K562 (cell line): ENCODE measurements around the gene KRT33B. TPM values are rescaled to one million over a fixed set of nuclear protein-coding genes. Genes with fewer than 3 reads are reported as not detected.

Experiments
- ATAC-seq: fragments of 200-7000 bp; cut with Tn5 transposase; 3 replicates; pipeline ENCODE4 v1.9.1; 2020; ENCODE audit warnings: moderate library complexity
- BruUV-seq: library from RNA; stranded (reverse); fragments of 400-500 nt; replicated peaks from 2 replicates; lab custom pipeline; 2021; lab: Mats Ljungman, UMichigan
- CTCF ChIA-PET: fragments of 300-600 bp; formaldehyde crosslinking; extraction: SDS; loops from one replicate; lab custom pipeline; 2021; ENCODE audit warnings: low intra/inter-chr PET ratio; lab: Yijun Ruan, JAX
- POLR2A ChIA-PET: fragments of 300-600, 350-650 bp; sonication (Branson Sonifier 250); formaldehyde crosslinking; extraction: SDS; loops from one replicate; lab custom pipeline; 2021; ENCODE audit warnings: antibody characterized with exemption, inconsistent platforms; lab: Yijun Ruan, JAX
- DNase-seq, 4 experiments: peaks; one replicate each; pipeline versions ENCODE4 v3.0.0 to v3.0.0-alpha.2; 2011 to 2018; ENCODE audit warnings: low spot score in 3 of 4, mixed read lengths in 3 of 4; ENCODE audit errors: extremely low read depth in 1 of 4
- FAIRE-seq: peaks from 2 replicates; lab custom pipeline; 2011; peaks lifted over from hg19 to GRCh38; lab: Jason Lieb, UNC
- H2AFZ ChIP-seq: 2 replicates; pipeline ENCODE4 v1.6.0; 2011; ENCODE audit warnings: low read depth, low read length, control low read depth, inconsistent platforms
- H3K27ac ChIP-seq: fragments of 200-600 bp; 3 replicates; pipeline ENCODE4 v1.8.0; 2011; ENCODE audit warnings: low read depth, mild to moderate bottlenecking, control low read depth, inconsistent platforms, low read length, moderate library complexity, mixed read lengths; ENCODE audit errors: extremely low read depth
- H3K27me3 ChIP-seq, 2 experiments: fragments of 300-600 bp in 1 of 2; 2 replicates in 1 of 2; 3 replicates in 1 of 2; pipeline versions ENCODE4 v1.6.0 to v1.8.0; 2011; ENCODE audit warnings: inconsistent platforms in 2 of 2, low read length in 2 of 2, mild to moderate bottlenecking in 1 of 2, mixed read lengths in 1 of 2, moderate library complexity in 1 of 2; ENCODE audit not compliant: control insufficient read depth in 2 of 2, insufficient read depth in 2 of 2
- H3K36me3 ChIP-seq: fragments of 300-600 bp; 3 replicates; pipeline ENCODE4 v1.8.0; 2011; ENCODE audit warnings: mild to moderate bottlenecking, low read length, inconsistent platforms; ENCODE audit not compliant: control insufficient read depth, insufficient read depth
- H3K4me1 ChIP-seq, 2 experiments: fragments of 200-600 bp in 1 of 2; replicated peaks in 1 of 2; 2 replicates in 1 of 2; 3 replicates in 1 of 2; pipeline versions ENCODE4 v1.5.1 to v1.8.0; 2011; ENCODE audit warnings: inconsistent platforms in 2 of 2, low read length in 2 of 2, mild to moderate bottlenecking in 1 of 2, mixed read lengths in 1 of 2, moderate library complexity in 1 of 2; ENCODE audit not compliant: control insufficient read depth in 2 of 2, insufficient read depth in 2 of 2
- H3K4me2 ChIP-seq: 2 replicates; pipeline ENCODE4 v1.6.1; 2011; ENCODE audit warnings: low read length, control low read depth, inconsistent platforms, mixed read lengths; ENCODE audit not compliant: insufficient read depth
- H3K4me3 ChIP-seq: fragments of 200-600 bp; sonication (generic), shearing (Covaris generic); 2 replicates; pipeline ENCODE4 v1.5.1; 2016; ENCODE audit warnings: control low read depth, inconsistent platforms
- H3K79me2 ChIP-seq: fragments of 200-600 bp; 3 replicates; pipeline ENCODE4 v1.8.0; 2011; ENCODE audit warnings: low read length, inconsistent platforms; ENCODE audit not compliant: control insufficient read depth, insufficient read depth
- H3K9ac ChIP-seq, 2 experiments: 2 replicates each; pipeline versions ENCODE4 v1.6.0 to v1.6.1; 2011; ENCODE audit warnings: low read depth in 2 of 2, low read length in 2 of 2, control low read depth in 1 of 2, inconsistent platforms in 1 of 2, mild to moderate bottlenecking in 1 of 2, mixed read lengths in 1 of 2; ENCODE audit not compliant: insufficient read depth in 1 of 2
- H3K9me1 ChIP-seq: one replicate; pipeline ENCODE4 v1.6.0; 2011; ENCODE audit warnings: inconsistent platforms, mild to moderate bottlenecking, low read length, moderate library complexity; ENCODE audit not compliant: control insufficient read depth, insufficient read depth
- H3K9me3 ChIP-seq: replicated peaks from 2 replicates; pipeline ENCODE4 v1.5.1; 2011; ENCODE audit warnings: low read depth, low read length, inconsistent platforms; ENCODE audit not compliant: control insufficient read depth, insufficient read depth
- H4K20me1 ChIP-seq: replicated peaks from 2 replicates; pipeline ENCODE4 v1.6.1; 2011; ENCODE audit warnings: low read length, inconsistent platforms, mixed read lengths; ENCODE audit not compliant: control insufficient read depth, insufficient read depth
- CHD2 ChIP-seq: IDR thresholded peaks from 2 replicates; pipeline ENCODE4 v1.6.1; 2011; ENCODE audit warnings: low read depth, low read length
- CREM ChIP-seq: IDR thresholded peaks from 2 replicates; pipeline ENCODE4 v1.6.1; 2014; ENCODE audit warnings: antibody characterized with exemption, low read depth
- HDGF ChIP-seq: fragments of 450-650 bp; IDR thresholded peaks from 2 replicates; pipeline ENCODE4 v1.6.1; 2016
- HOXB6 ChIP-seq: fragments of 250-450 bp; sonication (Bioruptor Pico); IDR thresholded peaks from 2 replicates; pipeline ENCODE4 v1.5.1; 2022; ENCODE audit warnings: mild to moderate bottlenecking, borderline replicate concordance
- ILF3 ChIP-seq: fragments of 450-650 bp; IDR thresholded peaks from 2 replicates; pipeline ENCODE4 v1.6.1; 2018; ENCODE audit warnings: antibody characterized with exemption, mild to moderate bottlenecking, moderate library complexity, borderline replicate concordance
- MBD2 ChIP-seq: sonication (generic); IDR thresholded peaks from 2 replicates; pipeline ENCODE4 v1.6.1; 2016; ENCODE audit warnings: low read depth, borderline replicate concordance
- RBM39 ChIP-seq: fragments of 200-400 bp; formaldehyde crosslinking; optimal IDR thresholded peaks from 2 replicates; pipeline ENCODE3; 2018; ENCODE audit warnings: low read depth, low read length
- TAF7 ChIP-seq: fragments of 450-650 bp; IDR thresholded peaks from 2 replicates; pipeline ENCODE4 v1.6.1; 2016; ENCODE audit warnings: missing genetic modification characterization, missing compliant biosample characterization
- ZNF212 ChIP-seq: fragments of 450-650 bp; formaldehyde crosslinking; IDR thresholded peaks from 2 replicates; pipeline ENCODE4 v1.4.0; 2020; ENCODE audit warnings: mild to moderate bottlenecking
- ZNF347 ChIP-seq: fragments of 450-650 bp; formaldehyde crosslinking; IDR thresholded peaks from 2 replicates; pipeline ENCODE4 v1.4.0; 2020; ENCODE audit warnings: low read depth, mild to moderate bottlenecking, moderate library complexity
- ZNF431 ChIP-seq: sonication (generic); formaldehyde crosslinking; IDR thresholded peaks from 2 replicates; pipeline ENCODE4 v1.8.0; 2022; ENCODE audit warnings: mild to moderate bottlenecking, missing genetic modification reagents
- WGBS: fragments of 100-300 bp; shearing (Covaris generic); methylation state at CpG from one replicate; pipeline ENCODE4 v1.1.6; 2016; ENCODE audit warnings: low coverage, mixed read lengths; ENCODE audit not compliant: insufficient coverage; ENCODE audit errors: missing lambda C conversion rate; 5-methylcytosine and 5-hydroxymethylcytosine counted together
- in situ Hi-C: fragments of 300-500 bp; cut with MboI; formaldehyde crosslinking; loops from 4 replicates; pipeline ENCODE4 v1.15.0; 2018; ENCODE audit warnings: inconsistent platforms, mixed read lengths
- intact Hi-C: fragments of 100-400 bp; cut with micrococcal nuclease; formaldehyde crosslinking; loops from 2 replicates; pipeline ENCODE4 v1.14.2; 2022
- polyA plus RNA-seq, 8 experiments: library from polyadenylated mRNA; depleted of rRNA in 4 of 8; stranded (reverse) in 5 of 8; unstranded in 3 of 8; fragments of >200 nt; fragmentation: Nextera tagmentation in 2 of 8; fragmentation: Illumina TruSeq in 1 of 8; extraction: Ambion mirVana in 2 of 8; extraction: Trizol in 1 of 8; gene quantifications; 2 replicates each; pipeline versions ENCODE4 v1.2.1 to v1.2.3, GENCODE V29; 2011 to 2014; ENCODE audit warnings: inconsistent platforms in 1 of 8, missing spikeins in 1 of 8
- total RNA-seq, 7 experiments: library from RNA; depleted of rRNA in 6 of 7; stranded (reverse); fragments of >200 nt in 6 of 7; fragmentation: Illumina TruSeq in 2 of 7; extraction: Trizol in 2 of 7; gene quantifications; 2 replicates each; pipeline versions ENCODE4 v1.2.1 to v1.2.3, GENCODE V29; 2011 to 2021; ENCODE audit warnings: low replicate concordance in 1 of 7
- TF ChIP-seq, protein P1 (sequence below): sonication (generic); formaldehyde crosslinking; IDR thresholded peaks from 2 replicates; pipeline ENCODE4 v1.9.0; 2022; ENCODE audit warnings: mild to moderate bottlenecking, missing genetic modification reagents
- TF ChIP-seq, protein P2 (sequence below): IDR thresholded peaks from 2 replicates; pipeline ENCODE4 v1.6.1; 2012; ENCODE audit warnings: low read depth, low read length, improper control_type of control experiment, borderline replicate concordance
- TF ChIP-seq, protein P3 (sequence below): fragments of 250-450 bp; sonication (Bioruptor Pico); IDR thresholded peaks from 2 replicates; pipeline ENCODE4 v1.5.0; 2021

KRT33B gene
- total and polyA plus RNA-seq, 9 of the 15 experiments (the other 6 are each of a cell fraction or from before 2014, with no cell fraction given) = not detected

DNA sequence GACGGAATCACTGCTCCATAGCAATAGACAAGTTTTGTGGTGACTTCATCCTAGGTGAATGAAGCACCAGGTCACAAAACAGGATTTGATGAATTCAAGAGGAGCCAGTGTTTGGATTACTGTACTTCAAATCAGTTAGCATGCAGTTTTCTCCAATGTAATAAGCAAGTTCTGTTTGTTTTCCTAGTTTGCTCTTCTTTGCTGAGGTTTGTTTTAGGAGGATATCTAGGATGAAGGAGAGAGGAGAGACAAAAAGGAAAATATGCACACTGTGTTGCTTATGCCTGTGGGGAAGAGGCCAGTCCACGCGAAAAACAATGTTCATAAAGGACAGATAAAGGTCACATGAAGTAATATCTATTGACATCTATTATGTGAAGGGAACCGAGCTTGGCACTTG, 45.8 kb upstream of the KRT33B start:
- no peaks in the 10 kb centered on the region for H3K36me3 ChIP-seq
- ATAC-seq = no peak
- TF ChIP-seq TAF7 (tag) = no peak
- TF ChIP-seq HDGF = no peak
- TF ChIP-seq RBM39 = no peak
- no peak for TF ChIP-seq ILF3
- TF ChIP-seq, protein P1, sequence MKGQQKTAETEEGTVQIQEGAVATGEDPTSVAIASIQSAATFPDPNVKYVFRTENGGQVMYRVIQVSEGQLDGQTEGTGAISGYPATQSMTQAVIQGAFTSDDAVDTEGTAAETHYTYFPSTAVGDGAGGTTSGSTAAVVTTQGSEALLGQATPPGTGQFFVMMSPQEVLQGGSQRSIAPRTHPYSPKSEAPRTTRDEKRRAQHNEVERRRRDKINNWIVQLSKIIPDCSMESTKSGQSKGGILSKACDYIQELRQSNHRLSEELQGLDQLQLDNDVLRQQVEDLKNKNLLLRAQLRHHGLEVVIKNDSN (CRISPR knock-in tag) = no peak
- TF ChIP-seq, all 486 proteins: peak for 0
- no peak overlapping the region for H3K4me3 ChIP-seq
- no peaks in the 10 kb centered on the region for H3K9me3 ChIP-seq
- BruUV-seq = no TSS peak
- no peaks in the 10 kb centered on the region for H3K9me1 ChIP-seq
- no peaks in the 10 kb centered on the region for H3K4me1 ChIP-seq
- DNase-seq (no peak), FAIRE-seq (no peak)
- POLR2A ChIA-PET = interaction anchor here (1.4 to 1.9 kb wide), 2 partner anchors 10 to 12 kb away, joined by 4 to 5 read pairs; no protein-coding TSS in a partner anchor
- H3K4me2 ChIP-seq = no peak overlapping the region
- in situ Hi-C loops = no loop called here
- intact Hi-C loops = no loop called here
- H3K9ac ChIP-seq = no peak overlapping the region
- CTCF ChIA-PET = no interaction called here
- H3K79me2 ChIP-seq = no peaks in the 10 kb centered on the region
- no peak overlapping the region for H3K27ac ChIP-seq
- 0% methylated on average over 4 of the region's 4 CpGs for WGBS
- H2AFZ ChIP-seq = no peak overlapping the region
- H3K27me3 ChIP-seq = peaks cover 16 to 30% of the 10 kb centered on the region in 2 experiments; a peak in 3 of 5 replicates
- H4K20me1 ChIP-seq = no peaks in the 10 kb centered on the region

DNA sequence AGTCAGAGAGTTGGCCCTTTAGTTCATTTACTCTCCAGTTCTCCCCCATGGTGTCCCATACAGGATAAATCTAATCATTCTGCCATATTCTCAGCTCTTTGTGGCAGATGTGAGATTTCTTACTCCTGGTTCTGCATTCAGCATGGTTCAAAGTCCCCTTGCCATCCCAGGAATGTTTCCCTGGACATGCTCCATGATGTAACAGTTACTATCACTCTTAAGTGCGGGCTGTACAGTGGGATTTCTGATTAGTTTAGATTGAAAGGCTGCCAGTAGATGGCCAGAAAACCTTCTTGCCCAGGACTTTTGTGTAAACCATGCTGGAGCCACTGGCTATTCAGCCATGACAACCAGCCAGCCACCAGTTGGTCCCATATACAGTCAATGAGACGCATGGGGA, 44.4 kb upstream of the KRT33B start:
- no peak overlapping the region for H3K4me2 ChIP-seq
- intact Hi-C loops (no loop called here), in situ Hi-C loops (no loop called here)
- TF ChIP-seq ZNF431 (no peak), MBD2 (no peak), RBM39 (no peak), ZNF347 (CRISPR knock-in tag) (no peak), CHD2 (no peak), CREM (no peak), HOXB6 (CRISPR knock-in tag) (no peak), ZNF212 (CRISPR knock-in tag) (no peak)
- TF ChIP-seq, protein P2, sequence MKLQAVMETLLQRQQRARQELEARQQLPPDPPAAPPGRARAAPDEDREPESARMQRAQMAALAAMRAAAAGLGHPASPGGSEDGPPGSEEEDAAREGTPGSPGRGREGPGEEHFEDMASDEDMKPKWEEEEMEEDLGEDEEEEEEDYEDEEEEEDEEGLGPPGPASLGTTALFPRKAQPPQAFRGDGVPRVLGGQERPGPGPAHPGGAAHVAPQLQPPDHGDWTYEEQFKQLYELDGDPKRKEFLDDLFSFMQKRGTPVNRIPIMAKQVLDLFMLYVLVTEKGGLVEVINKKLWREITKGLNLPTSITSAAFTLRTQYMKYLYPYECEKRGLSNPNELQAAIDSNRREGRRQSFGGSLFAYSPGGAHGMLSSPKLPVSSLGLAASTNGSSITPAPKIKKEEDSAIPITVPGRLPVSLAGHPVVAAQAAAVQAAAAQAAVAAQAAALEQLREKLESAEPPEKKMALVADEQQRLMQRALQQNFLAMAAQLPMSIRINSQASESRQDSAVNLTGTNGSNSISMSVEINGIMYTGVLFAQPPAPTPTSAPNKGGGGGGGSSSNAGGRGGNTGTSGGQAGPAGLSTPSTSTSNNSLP = no peak
- TF ChIP-seq, protein P3, sequence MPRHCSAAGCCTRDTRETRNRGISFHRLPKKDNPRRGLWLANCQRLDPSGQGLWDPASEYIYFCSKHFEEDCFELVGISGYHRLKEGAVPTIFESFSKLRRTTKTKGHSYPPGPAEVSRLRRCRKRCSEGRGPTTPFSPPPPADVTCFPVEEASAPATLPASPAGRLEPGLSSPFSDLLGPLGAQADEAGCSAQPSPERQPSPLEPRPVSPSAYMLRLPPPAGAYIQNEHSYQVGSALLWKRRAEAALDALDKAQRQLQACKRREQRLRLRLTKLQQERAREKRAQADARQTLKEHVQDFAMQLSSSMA = no peak
- no peak overlapping the region for H3K27ac ChIP-seq
- WGBS = 0% methylated on average over 2 of the region's 2 CpGs
- H3K36me3 ChIP-seq = no peaks in the 10 kb centered on the region
- H3K4me3 ChIP-seq = no peak overlapping the region
- no peaks in the 10 kb centered on the region for H3K79me2 ChIP-seq
- no peak overlapping the region for H3K9ac ChIP-seq
- no TSS peak for BruUV-seq
- FAIRE-seq = no peak
- H2AFZ ChIP-seq = no peak overlapping the region
- no peaks in the 10 kb centered on the region for H3K4me1 ChIP-seq
- ChIA-PET POLR2A (interaction anchor here (0.6 to 0.7 kb wide), 2 partner anchors 356 to 545 kb away, joined by 3 read pairs; no protein-coding TSS in a partner anchor), CTCF (no interaction called here)
- no peak for DNase-seq
- no peaks in the 10 kb centered on the region for H4K20me1 ChIP-seq
- no peak for ATAC-seq
- H3K9me1 ChIP-seq = no peaks in the 10 kb centered on the region
- no peaks in the 10 kb centered on the region for H3K9me3 ChIP-seq
- peaks cover 11 to 29% of the 10 kb centered on the region in 2 experiments; a peak in 3 of 5 replicates for H3K27me3 ChIP-seq
